Mononuclear cell (primary cell): ENCODE data around the gene SACS. TPM values are rescaled to one million over a fixed set of nuclear protein-coding genes. Genes with fewer than 3 reads are reported as not detected.

Source experiments
- H3K27me3 ChIP-seq: 2 replicates; pipeline ENCODE4 v1.6.0; 2011; ENCODE audit warnings: low read length, control low read depth; ENCODE audit not compliant: insufficient read depth
- H3K4me1 ChIP-seq: 2 replicates; pipeline ENCODE4 v1.5.1; 2011; ENCODE audit warnings: mild to moderate bottlenecking, low read length, control low read depth; ENCODE audit not compliant: insufficient read depth
- H3K4me3 ChIP-seq: 2 replicates; pipeline ENCODE4 v1.5.1; 2011; ENCODE audit warnings: mild to moderate bottlenecking, low read length, moderate library complexity
- H3K9me3 ChIP-seq: 2 replicates; pipeline ENCODE4 v1.5.1; 2011; ENCODE audit warnings: low read depth, mild to moderate bottlenecking, control low read depth, low read length
- total RNA-seq: library from RNA; depleted of rRNA; stranded (reverse); fragments of >200 nt; gene quantifications from one replicate; pipeline ENCODE4 v1.2.3, GENCODE V29; 2012

SACS gene
- total RNA-seq, 1 donor, result 21.1 TPM

- Histone ChIP-seq H3K4me1 (no peaks in the 10 kb centered on the region), H3K4me3 (no peak overlapping the region), H3K9me3 (no peaks in the 10 kb centered on the region), H3K27me3 (no peaks in the 10 kb centered on the region)
Measured at GRCh38 chr13:23365652-23366051, 67.8 kb downstream of the SACS start.

GRCh38 chr13:23359882-23360281 lies 73.6 kb downstream of the SACS start:
- H3K9me3 ChIP-seq, result no peaks in the 10 kb centered on the region
- H3K4me3 ChIP-seq, result no peak overlapping the region
- no peaks in the 10 kb centered on the region for H3K27me3 ChIP-seq
- H3K4me1 ChIP-seq, result no peaks in the 10 kb centered on the region

- Histone ChIP-seq H3K9me3 (no peaks in the 10 kb centered on the region), H3K27me3 (no peaks in the 10 kb centered on the region), H3K4me3 (no peak overlapping the region), H3K4me1 (no peaks in the 10 kb centered on the region)
Measured at GRCh38 chr13:23357349-23357748, 76.2 kb downstream of the SACS start.

GRCh38 chr13:23356368-23356767 lies 77.1 kb downstream of the SACS start:
- H3K4me3 ChIP-seq, result no peak overlapping the region
- no peaks in the 10 kb centered on the region for H3K27me3 ChIP-seq
- H3K4me1 ChIP-seq, result no peaks in the 10 kb centered on the region
- no peaks in the 10 kb centered on the region for H3K9me3 ChIP-seq

- H3K4me3 ChIP-seq, result no peak overlapping the region
- no peaks in the 10 kb centered on the region for H3K27me3 ChIP-seq
- no peaks in the 10 kb centered on the region for H3K4me1 ChIP-seq
- H3K9me3 ChIP-seq, result no peaks in the 10 kb centered on the region
Measured at GRCh38 chr13:23354520-23354919, 79.0 kb downstream of the SACS start.

- H3K27me3 ChIP-seq, result no peaks in the 10 kb centered on the region
- no peak overlapping the region for H3K4me3 ChIP-seq
- no peaks in the 10 kb centered on the region for H3K9me3 ChIP-seq
- no peaks in the 10 kb centered on the region for H3K4me1 ChIP-seq
Measured at GRCh38 chr13:23352161-23352560, 81.3 kb downstream of the SACS start.

- no peaks in the 10 kb centered on the region for H3K4me1 ChIP-seq
- no peaks in the 10 kb centered on the region for H3K27me3 ChIP-seq
- no peaks in the 10 kb centered on the region for H3K9me3 ChIP-seq
- H3K4me3 ChIP-seq, result no peak overlapping the region
Measured at GRCh38 chr13:23350009-23350408, 83.5 kb downstream of the SACS start.

- no peaks in the 10 kb centered on the region for H3K9me3 ChIP-seq
- H3K27me3 ChIP-seq, result no peaks in the 10 kb centered on the region
- H3K4me1 ChIP-seq, result no peaks in the 10 kb centered on the region
- no peak overlapping the region for H3K4me3 ChIP-seq
Measured at GRCh38 chr13:23349161-23349897, 84.2 kb downstream of the SACS start.

- Histone ChIP-seq H3K4me1 (no peaks in the 10 kb centered on the region), H3K9me3 (no peaks in the 10 kb centered on the region), H3K27me3 (no peaks in the 10 kb centered on the region), H3K4me3 (no peak overlapping the region)
Measured at GRCh38 chr13:23348262-23349127, 85.0 kb downstream of the SACS start.

- H3K27me3 ChIP-seq, result no peaks in the 10 kb centered on the region
- H3K4me3 ChIP-seq, result no peak overlapping the region
- H3K4me1 ChIP-seq, result no peaks in the 10 kb centered on the region
- H3K9me3 ChIP-seq, result no peaks in the 10 kb centered on the region
Measured at GRCh38 chr13:23347601-23348000, 85.9 kb downstream of the SACS start.

- Histone ChIP-seq H3K9me3 (peaks cover 7% of the 10 kb centered on the region), H3K27me3 (no peaks in the 10 kb centered on the region), H3K4me3 (no peak overlapping the region), H3K4me1 (no peaks in the 10 kb centered on the region)
Measured at GRCh38 chr13:23344931-23345595, 88.4 kb downstream of the SACS start.

- Histone ChIP-seq H3K9me3 (peaks cover 40% of the 10 kb centered on the region), H3K4me1 (no peaks in the 10 kb centered on the region), H3K4me3 (no peak overlapping the region), H3K27me3 (no peaks in the 10 kb centered on the region)
Measured at GRCh38 chr13:23339225-23339624, 94.3 kb downstream of the SACS start.

- H3K4me3 ChIP-seq, result no peak overlapping the region
Measured at GRCh38 chr13:23330356-23330755, 103.1 kb downstream of the SACS start.

GRCh38 chr13:23325191-23325590 lies 108.3 kb downstream of the SACS start:
- H3K27me3 ChIP-seq, result no peaks in the 10 kb centered on the region
- H3K9me3 ChIP-seq, result no peaks in the 10 kb centered on the region
- H3K4me3 ChIP-seq, result no peak overlapping the region
- peaks cover 5% of the 10 kb centered on the region for H3K4me1 ChIP-seq

More at GRCh38 chr13:23330356-23330755, 103.1 kb downstream of the SACS start:
- peaks cover 7% of the 10 kb centered on the region for H3K9me3 ChIP-seq
- H3K4me1 ChIP-seq, result no peaks in the 10 kb centered on the region
- H3K27me3 ChIP-seq, result no peaks in the 10 kb centered on the region
